Nephron (organoid): ENCODE data around the gene KRT84.

Experiments
- H3K27ac Mint-ChIP-seq, 3 experiments: 2 replicates each; pipeline ENCODE4 v1.8.0; 2020; ENCODE audit warnings: mixed read lengths in 3 of 3, mild to moderate bottlenecking in 2 of 3, moderate library complexity in 1 of 3
- H3K27me3 Mint-ChIP-seq: 2 replicates; pipeline ENCODE4 v1.8.0; 2021; ENCODE audit warnings: low read depth, mild to moderate bottlenecking, moderate library complexity, mixed read lengths
- H3K36me3 Mint-ChIP-seq: 2 replicates; pipeline ENCODE4 v1.8.0; 2020; ENCODE audit warnings: low read depth, mixed read lengths
- H3K4me1 Mint-ChIP-seq: 2 replicates; pipeline ENCODE4 v1.8.0; 2020; ENCODE audit warnings: mixed read lengths
- H3K4me3 Mint-ChIP-seq, 3 experiments: 2 replicates each; pipeline ENCODE4 v1.8.0; 2020; ENCODE audit warnings: mild to moderate bottlenecking in 3 of 3, mixed read lengths in 3 of 3, moderate library complexity in 2 of 3
- H3K9me3 Mint-ChIP-seq: 2 replicates; pipeline ENCODE4 v1.8.0; 2020; ENCODE audit warnings: mixed read lengths
- TF ChIP-seq, protein P1 (sequence below), 3 experiments: fragments of 200-600 bp; sonication (generic); IDR thresholded peaks; one replicate each; pipeline ENCODE4 v1.5.0; 2021; ENCODE audit warnings: antibody characterized with exemption in 3 of 3; ENCODE audit not compliant: unreplicated experiment in 3 of 3

KRT84 gene

DNA sequence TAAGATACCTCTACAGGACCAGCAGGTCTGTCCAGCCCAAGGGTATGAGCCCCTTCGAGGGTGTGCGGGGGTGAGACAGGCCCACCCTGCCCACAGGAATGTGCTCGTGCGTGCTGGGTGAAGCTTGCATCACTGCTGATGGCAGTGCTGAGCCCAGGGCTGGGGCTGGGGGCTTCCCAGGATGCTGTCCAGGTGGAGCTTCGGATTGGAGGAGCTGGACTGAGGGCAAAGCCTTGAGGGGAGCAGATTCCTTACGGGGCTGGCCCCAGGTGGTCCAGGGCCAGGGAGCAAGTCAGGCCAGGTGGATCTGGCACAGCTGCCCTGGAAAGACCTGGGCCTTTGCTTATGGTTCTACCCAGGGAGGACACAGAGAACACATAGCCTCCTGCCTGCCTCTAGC lies 15.6 kb downstream of the KRT84 start:
- Mint-ChIP-seq H3K4me1 (peaks cover 34% of the 10 kb centered on the region), H3K9me3 (peaks cover 4% of the 10 kb centered on the region), H3K27ac (no peak overlapping the region), H3K36me3 (no peaks in the 10 kb centered on the region), H3K4me3 (no peak overlapping the region), H3K27me3 (peaks cover 26% of the 10 kb centered on the region)
- TF ChIP-seq, protein P1, sequence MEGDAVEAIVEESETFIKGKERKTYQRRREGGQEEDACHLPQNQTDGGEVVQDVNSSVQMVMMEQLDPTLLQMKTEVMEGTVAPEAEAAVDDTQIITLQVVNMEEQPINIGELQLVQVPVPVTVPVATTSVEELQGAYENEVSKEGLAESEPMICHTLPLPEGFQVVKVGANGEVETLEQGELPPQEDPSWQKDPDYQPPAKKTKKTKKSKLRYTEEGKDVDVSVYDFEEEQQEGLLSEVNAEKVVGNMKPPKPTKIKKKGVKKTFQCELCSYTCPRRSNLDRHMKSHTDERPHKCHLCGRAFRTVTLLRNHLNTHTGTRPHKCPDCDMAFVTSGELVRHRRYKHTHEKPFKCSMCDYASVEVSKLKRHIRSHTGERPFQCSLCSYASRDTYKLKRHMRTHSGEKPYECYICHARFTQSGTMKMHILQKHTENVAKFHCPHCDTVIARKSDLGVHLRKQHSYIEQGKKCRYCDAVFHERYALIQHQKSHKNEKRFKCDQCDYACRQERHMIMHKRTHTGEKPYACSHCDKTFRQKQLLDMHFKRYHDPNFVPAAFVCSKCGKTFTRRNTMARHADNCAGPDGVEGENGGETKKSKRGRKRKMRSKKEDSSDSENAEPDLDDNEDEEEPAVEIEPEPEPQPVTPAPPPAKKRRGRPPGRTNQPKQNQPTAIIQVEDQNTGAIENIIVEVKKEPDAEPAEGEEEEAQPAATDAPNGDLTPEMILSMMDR (IDR thresholded peaks at IDR 0.05; ENCODE audit: unreplicated experiment in 3 of 3) = no peak

DNA sequence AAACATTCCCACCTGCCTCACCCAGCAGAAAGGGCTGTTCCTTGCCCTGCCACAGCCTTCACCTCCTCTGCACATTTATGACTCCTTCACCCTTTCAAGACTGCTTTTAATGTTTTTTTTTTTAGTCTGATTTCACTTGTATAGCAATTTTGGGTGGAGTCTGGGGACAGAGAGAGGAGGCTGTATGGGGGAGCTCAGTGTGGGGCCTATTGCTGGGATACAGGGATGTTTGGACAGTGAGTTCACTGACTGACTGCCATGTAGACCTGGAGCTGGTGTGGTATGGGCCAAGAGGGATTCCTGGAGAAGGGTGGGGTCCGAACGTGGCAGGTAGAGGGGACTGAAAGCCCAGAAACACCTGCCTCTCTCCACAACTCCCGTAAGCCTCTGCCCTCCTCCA lies 16.2 kb downstream of the KRT84 start:
- Mint-ChIP-seq H3K27me3 (peaks cover 31% of the 10 kb centered on the region), H3K4me1 (peaks cover 34% of the 10 kb centered on the region), H3K4me3 (no peak overlapping the region), H3K36me3 (no peaks in the 10 kb centered on the region), H3K27ac (no peak overlapping the region), H3K9me3 (peaks cover 4% of the 10 kb centered on the region)
- TF ChIP-seq, protein P1 (IDR thresholded peaks at IDR 0.05; ENCODE audit: unreplicated experiment in 3 of 3) = no peak

DNA sequence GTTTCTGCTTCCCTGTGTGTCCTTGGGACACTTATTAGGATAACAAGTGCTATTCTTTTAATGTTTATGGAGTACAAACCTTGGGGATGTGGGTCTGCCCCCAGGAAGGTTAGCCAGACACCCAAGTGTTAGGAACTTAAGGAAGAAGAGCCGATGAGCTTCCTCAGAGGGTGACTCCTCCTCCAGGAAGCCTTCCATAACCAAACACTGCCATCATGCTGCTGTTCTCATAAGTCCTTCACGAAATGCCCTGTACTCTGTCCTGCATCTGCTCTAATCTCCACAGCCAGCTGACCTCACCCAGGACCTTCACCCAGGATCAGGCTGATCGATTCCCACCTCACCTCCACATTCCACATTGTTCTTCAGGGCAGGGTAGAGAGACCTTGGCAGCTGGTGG lies 16.9 kb downstream of the KRT84 start:
- peaks cover 32% of the 10 kb centered on the region for H3K27me3 Mint-ChIP-seq
- no peaks in the 10 kb centered on the region for H3K36me3 Mint-ChIP-seq
- TF ChIP-seq, protein P1 (IDR thresholded peaks at IDR 0.05; ENCODE audit: unreplicated experiment in 3 of 3) = no peak
- H3K27ac Mint-ChIP-seq = no peak overlapping the region
- H3K4me1 Mint-ChIP-seq = peaks cover 34% of the 10 kb centered on the region
- H3K4me3 Mint-ChIP-seq = no peak overlapping the region
- H3K9me3 Mint-ChIP-seq = peaks cover 4% of the 10 kb centered on the region

DNA sequence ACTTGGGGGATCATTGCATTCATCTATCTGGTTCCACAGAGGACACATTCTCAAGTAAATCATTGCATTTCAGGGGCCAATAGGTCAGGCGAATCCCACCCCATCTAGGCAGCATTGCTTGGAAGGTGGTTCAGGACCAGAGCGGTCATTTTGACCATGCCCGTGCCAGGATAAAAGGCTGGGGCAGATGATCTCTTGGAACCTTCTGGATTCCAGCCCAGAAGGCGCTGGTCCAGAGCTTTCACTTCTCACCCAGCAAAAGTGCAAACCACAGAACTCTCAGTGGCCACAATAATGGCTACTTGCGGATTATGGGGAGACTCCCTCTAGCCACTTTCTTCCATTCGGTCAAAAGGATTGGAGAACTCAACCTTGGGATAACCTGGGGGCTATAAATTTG lies 17.6 kb downstream of the KRT84 start:
- peaks cover 35% of the 10 kb centered on the region for H3K27me3 Mint-ChIP-seq
- no peak overlapping the region for H3K4me3 Mint-ChIP-seq

DNA sequence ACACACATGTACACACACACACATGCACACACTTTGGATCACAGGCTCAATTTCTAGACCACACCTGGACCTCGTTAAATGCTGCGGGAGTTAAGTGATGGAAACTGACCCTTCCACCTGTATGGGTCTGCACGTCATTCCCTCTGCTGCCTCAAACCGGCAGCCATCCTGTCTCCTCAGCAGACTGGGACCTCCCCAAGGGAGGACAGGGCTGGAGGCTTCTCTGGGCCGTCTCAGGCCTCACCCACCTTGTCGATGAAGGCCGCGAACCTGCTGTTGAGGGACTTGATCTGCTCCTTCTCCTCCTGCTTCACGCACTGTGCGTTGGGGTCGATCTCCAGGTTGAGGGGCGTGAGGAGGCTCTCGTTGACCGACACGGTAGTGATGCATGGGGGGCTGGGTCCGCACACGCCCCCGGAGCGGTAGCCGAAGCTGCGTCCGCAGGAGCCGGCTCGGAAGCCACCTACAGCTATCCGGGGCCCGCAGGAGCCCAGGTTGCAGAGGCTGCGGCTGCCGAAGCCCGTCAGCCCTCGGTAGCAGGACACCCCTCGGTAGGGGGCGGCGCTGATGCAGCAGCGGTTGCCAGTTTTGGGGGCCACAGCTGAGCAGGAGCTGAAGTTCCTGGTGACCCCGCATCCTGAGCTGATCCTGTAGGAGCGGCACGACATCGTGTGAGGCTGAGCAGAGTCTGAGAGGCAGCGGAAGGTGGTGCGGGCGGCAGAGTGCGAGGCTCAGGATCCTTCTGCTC lies 18.5 kb downstream of the KRT84 start, which contains the start of gene KRT85:
TSS of gene KRT85 (minus strand) at position 744 of the 748 bp plus-strand sequence. CDS start at position 668, 76 bp downstream.
- TF ChIP-seq, protein P1 (IDR thresholded peaks at IDR 0.05; ENCODE audit: unreplicated experiment in 3 of 3) = no peak
- Mint-ChIP-seq H3K27ac (no peak within 1 kb of the TSS), H3K27me3 (peaks cover 37% of the 10 kb centered on the region), H3K4me3 (no peak within 1 kb of the TSS), H3K9me3 (no peaks in the 10 kb centered on the region), H3K4me1 (peaks cover 26% of the 10 kb centered on the region), H3K36me3 (no peaks in the 10 kb centered on the region)

More for the DNA sequence above, 17.6 kb downstream of the KRT84 start:
- TF ChIP-seq, protein P1 (IDR thresholded peaks at IDR 0.05; ENCODE audit: unreplicated experiment in 3 of 3) = no peak
- peaks cover 3% of the 10 kb centered on the region for H3K9me3 Mint-ChIP-seq
- H3K27ac Mint-ChIP-seq = no peak overlapping the region
- peaks cover 34% of the 10 kb centered on the region for H3K4me1 Mint-ChIP-seq
- no peaks in the 10 kb centered on the region for H3K36me3 Mint-ChIP-seq
